MM.1S (cell line): ENCODE results near the gene HOXB5.

Experiments used
- DNase-seq: peaks from one replicate; pipeline ENCODE4 v3.0.0-alpha.2; 2015
- H2AFZ ChIP-seq: fragments of 300-600 bp; sonication (generic); 2 replicates; pipeline ENCODE4 v1.6.0; 2016; ENCODE audit warnings: antibody characterized with exemption, low read length
- H3F3A ChIP-seq: fragments of 300-600 bp; sonication (generic); 2 replicates; pipeline ENCODE4 v1.6.1; 2016; ENCODE audit warnings: mild to moderate bottlenecking, antibody characterized with exemption, low read length, moderate library complexity, mixed read lengths; ENCODE audit not compliant: insufficient read depth
- H3K27ac ChIP-seq: fragments of 300-600 bp; sonication (generic); 2 replicates; pipeline ENCODE4 v1.5.1; 2016; ENCODE audit warnings: mild to moderate bottlenecking, low read length
- H3K27me3 ChIP-seq: fragments of 300-600 bp; sonication (generic); replicated peaks from 2 replicates; pipeline ENCODE4 v1.6.0; 2016; ENCODE audit warnings: low read length; ENCODE audit not compliant: insufficient read depth
- H3K36me3 ChIP-seq: fragments of 300-600 bp; sonication (generic); replicated peaks from 2 replicates; pipeline ENCODE4 v1.6.1; 2016; ENCODE audit warnings: mild to moderate bottlenecking, low read length, mixed read lengths; ENCODE audit not compliant: insufficient read depth
- H3K4me1 ChIP-seq: fragments of 300-600 bp; sonication (generic); 2 replicates; pipeline ENCODE4 v1.6.1; 2016; ENCODE audit warnings: low read length, mixed read lengths
- H3K4me2 ChIP-seq: fragments of 300-600 bp; sonication (generic); 2 replicates; pipeline ENCODE4 v1.6.0; 2016; ENCODE audit warnings: low read depth, low read length
- H3K4me3 ChIP-seq: fragments of 300-600 bp; sonication (generic); 2 replicates; pipeline ENCODE4 v1.5.1; 2016; ENCODE audit warnings: low read length, mixed read lengths
- H3K79me2 ChIP-seq: fragments of 300-600 bp; sonication (generic); 2 replicates; pipeline ENCODE4 v1.6.1; 2016; ENCODE audit warnings: mixed run types, low read length, mixed read lengths
- H3K9ac ChIP-seq: fragments of 300-600 bp; sonication (generic); 2 replicates; pipeline ENCODE4 v1.6.1; 2016; ENCODE audit warnings: low read length, mixed read lengths
- H3K9me2 ChIP-seq: fragments of 300-600 bp; sonication (generic); replicated peaks from 2 replicates; pipeline ENCODE4 v1.6.1; 2016; ENCODE audit warnings: mild to moderate bottlenecking, low read length, mixed read lengths; ENCODE audit not compliant: insufficient read depth
- H3K9me3 ChIP-seq: fragments of 300-600 bp; sonication (generic); replicated peaks from 2 replicates; pipeline ENCODE4 v1.6.1; 2016; ENCODE audit warnings: mild to moderate bottlenecking, low read length, mixed read lengths; ENCODE audit not compliant: insufficient read depth
- H4K20me1 ChIP-seq: fragments of 300-600 bp; sonication (generic); 2 replicates; pipeline ENCODE4 v1.6.1; 2016; ENCODE audit warnings: mild to moderate bottlenecking, low read length, moderate library complexity, mixed read lengths; ENCODE audit not compliant: insufficient read depth
- EZH2 ChIP-seq: fragments of 300-600 bp; sonication (generic); optimal IDR thresholded peaks from 2 replicates; pipeline ENCODE3; 2017; ENCODE audit warnings: low read depth, mild to moderate bottlenecking, antibody characterized with exemption, low read length, mixed read lengths
- EZH2phosphoT487 ChIP-seq: fragments of 300-600 bp; sonication (generic); IDR thresholded peaks from 2 replicates; pipeline ENCODE4 v1.6.1; 2018; ENCODE audit warnings: antibody characterized with exemption, low read length
- TF ChIP-seq, protein P1 (sequence below): fragments of 300-600 bp; sonication (generic); IDR thresholded peaks from 2 replicates; pipeline ENCODE4 v1.5.1; 2016; ENCODE audit warnings: antibody characterized with exemption, low read length, mixed read lengths

Gene HOXB5

GRCh38 chr17:48549281-48549630, 44.3 kb downstream of the HOXB5 start:
- Histone ChIP-seq H2AFZ (no peak overlapping the region), H3K27ac (no peak overlapping the region)

DNA sequence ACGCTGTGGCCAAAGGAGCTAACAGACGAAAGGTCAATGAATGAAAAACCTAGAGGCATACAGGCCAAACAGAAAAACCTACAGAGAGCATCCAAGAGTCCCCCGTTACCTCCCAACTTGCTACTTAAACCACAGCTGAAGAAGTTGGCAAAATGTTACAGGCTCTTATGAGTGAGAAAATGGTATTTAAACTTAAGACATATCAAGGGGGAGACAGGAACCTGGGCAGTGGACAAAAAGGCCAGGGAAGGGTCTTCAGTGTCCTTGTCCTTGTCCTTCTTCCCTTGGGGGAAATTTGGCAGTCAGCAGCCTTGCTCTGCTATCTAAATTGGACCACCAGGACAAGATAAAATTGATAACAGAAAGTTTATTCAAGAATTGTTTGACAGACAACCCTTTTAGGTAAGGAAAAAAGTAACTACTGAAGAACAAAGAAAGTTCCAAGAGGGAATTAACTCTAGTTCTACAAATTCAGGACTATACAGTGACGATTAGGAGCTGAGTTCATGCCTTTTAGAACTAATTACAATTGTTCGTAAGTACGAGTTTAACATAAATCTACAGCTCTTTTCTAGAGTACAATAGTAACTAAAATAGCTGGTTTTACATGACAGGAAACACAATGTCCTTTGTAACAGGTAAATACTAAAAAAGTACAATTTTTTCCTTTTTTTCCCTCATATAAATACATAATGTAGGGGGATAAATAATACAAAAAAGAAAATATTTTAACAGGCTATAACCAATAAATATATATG, 44.9 kb downstream of the HOXB5 start:
- H3K36me3 ChIP-seq, result no peaks in the 10 kb centered on the region
- H3K9me3 ChIP-seq, result no peaks in the 10 kb centered on the region
- H3K79me2 ChIP-seq, result no peaks in the 10 kb centered on the region
- H3K27ac ChIP-seq, result no peak overlapping the region
- no peaks in the 10 kb centered on the region for H3K4me1 ChIP-seq
- no peaks in the 10 kb centered on the region for H4K20me1 ChIP-seq
- no peak overlapping the region for H2AFZ ChIP-seq
- no peak overlapping the region for H3K9ac ChIP-seq
- no peaks in the 10 kb centered on the region; the same call in 1 of the 2 replicates for H3K27me3 ChIP-seq
- no peak overlapping the region for H3K4me2 ChIP-seq
- H3K4me3 ChIP-seq, result no peak overlapping the region
- H3F3A ChIP-seq, result no peaks in the 10 kb centered on the region
- no peak for TF ChIP-seq EZH2
- no peak for TF ChIP-seq EZH2phosphoT487
- TF ChIP-seq, protein P1, sequence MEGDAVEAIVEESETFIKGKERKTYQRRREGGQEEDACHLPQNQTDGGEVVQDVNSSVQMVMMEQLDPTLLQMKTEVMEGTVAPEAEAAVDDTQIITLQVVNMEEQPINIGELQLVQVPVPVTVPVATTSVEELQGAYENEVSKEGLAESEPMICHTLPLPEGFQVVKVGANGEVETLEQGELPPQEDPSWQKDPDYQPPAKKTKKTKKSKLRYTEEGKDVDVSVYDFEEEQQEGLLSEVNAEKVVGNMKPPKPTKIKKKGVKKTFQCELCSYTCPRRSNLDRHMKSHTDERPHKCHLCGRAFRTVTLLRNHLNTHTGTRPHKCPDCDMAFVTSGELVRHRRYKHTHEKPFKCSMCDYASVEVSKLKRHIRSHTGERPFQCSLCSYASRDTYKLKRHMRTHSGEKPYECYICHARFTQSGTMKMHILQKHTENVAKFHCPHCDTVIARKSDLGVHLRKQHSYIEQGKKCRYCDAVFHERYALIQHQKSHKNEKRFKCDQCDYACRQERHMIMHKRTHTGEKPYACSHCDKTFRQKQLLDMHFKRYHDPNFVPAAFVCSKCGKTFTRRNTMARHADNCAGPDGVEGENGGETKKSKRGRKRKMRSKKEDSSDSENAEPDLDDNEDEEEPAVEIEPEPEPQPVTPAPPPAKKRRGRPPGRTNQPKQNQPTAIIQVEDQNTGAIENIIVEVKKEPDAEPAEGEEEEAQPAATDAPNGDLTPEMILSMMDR, result no peak
- no peak for DNase-seq
- H3K9me2 ChIP-seq, result no peaks in the 10 kb centered on the region

More at GRCh38 chr17:48549281-48549630, 44.3 kb downstream of the HOXB5 start:
- Histone ChIP-seq H3K79me2 (no peaks in the 10 kb centered on the region), H3K9me3 (no peaks in the 10 kb centered on the region), H3K4me1 (no peaks in the 10 kb centered on the region), H3K4me3 (no peak overlapping the region), H4K20me1 (no peaks in the 10 kb centered on the region), H3K4me2 (no peak overlapping the region), H3K36me3 (no peaks in the 10 kb centered on the region), H3K9ac (no peak overlapping the region), H3K9me2 (no peaks in the 10 kb centered on the region), H3F3A (no peaks in the 10 kb centered on the region), H3K27me3 (no peaks in the 10 kb centered on the region; the same call in 1 of the 2 replicates)
- no peak for TF ChIP-seq EZH2
- TF ChIP-seq, protein P1, result no peak
- no peak for TF ChIP-seq EZH2phosphoT487
- no peak for DNase-seq

DNA sequence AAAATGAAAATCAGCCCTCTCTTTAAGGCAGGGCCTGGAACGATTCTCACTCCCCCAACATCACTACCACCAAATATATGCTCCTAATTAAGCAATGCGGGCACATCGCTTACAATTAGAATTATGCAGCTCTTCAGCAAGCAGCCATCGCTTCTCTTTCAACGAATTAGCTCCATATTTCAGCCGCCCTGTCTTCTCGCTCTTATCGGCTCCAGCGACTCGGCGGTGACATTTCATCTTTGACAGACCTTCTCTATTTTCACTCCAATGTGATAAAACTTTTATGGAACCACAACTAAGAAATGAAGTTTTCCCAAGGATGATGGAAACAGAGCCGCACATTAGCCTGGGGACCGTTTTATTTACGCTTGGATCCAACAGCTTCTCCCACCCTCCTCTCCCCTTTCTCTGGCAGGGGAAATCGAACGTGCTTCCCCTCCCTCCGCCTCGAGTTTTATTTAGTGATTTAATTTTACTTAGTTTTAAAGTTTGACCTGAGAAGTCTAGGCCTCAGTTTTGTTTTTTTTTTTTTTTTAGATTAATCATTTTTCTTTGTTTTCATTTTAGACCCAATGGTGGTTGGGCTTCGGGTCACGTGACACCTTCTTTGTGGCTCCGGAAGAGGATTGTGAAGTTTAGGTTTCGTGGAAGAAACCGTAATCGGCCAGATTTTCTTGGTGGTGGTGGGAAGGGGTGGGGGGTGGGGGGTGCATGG, 45.6 kb downstream of the HOXB5 start:
- no peak overlapping the region for H3K27ac ChIP-seq
- H2AFZ ChIP-seq, result no peak overlapping the region
- H3K9me2 ChIP-seq, result no peaks in the 10 kb centered on the region
- TF ChIP-seq, protein P1, result no peak
- TF ChIP-seq EZH2, result no peak
- TF ChIP-seq EZH2phosphoT487, result no peak
- no peak overlapping the region for H3K4me2 ChIP-seq
- no peaks in the 10 kb centered on the region for H4K20me1 ChIP-seq
- no peak for DNase-seq
- no peaks in the 10 kb centered on the region for H3K9me3 ChIP-seq
- H3F3A ChIP-seq, result no peaks in the 10 kb centered on the region
- H3K4me3 ChIP-seq, result no peak overlapping the region
- no peak overlapping the region for H3K9ac ChIP-seq
- peaks cover 2% of the 10 kb centered on the region; the same call in 1 of the 2 replicates for H3K4me1 ChIP-seq
- H3K36me3 ChIP-seq, result no peaks in the 10 kb centered on the region
- no peaks in the 10 kb centered on the region for H3K79me2 ChIP-seq
- H3K27me3 ChIP-seq, result peaks cover 3% of the 10 kb centered on the region
